CD8-positive, alpha-beta memory T cell (primary cell): ENCODE data around the gene MYH11. TPM values are rescaled to one million over a fixed set of nuclear protein-coding genes. Genes with fewer than 3 reads are reported as not detected.

Experiments
- CTCF ChIA-PET: fragments of 350-600 bp; sonication (Branson Sonifier 250); formaldehyde crosslinking; loops from one replicate; lab custom pipeline; 2021; ENCODE audit warnings: antibody characterized with exemption; lab: Charles Lee
- POLR2A ChIA-PET: fragments of 350-600 bp; sonication (Branson Sonifier 250); formaldehyde crosslinking; loops from one replicate; lab custom pipeline; 2021; ENCODE audit warnings: antibody characterized with exemption; lab: Charles Lee
- DNase-seq, 5 donors: peaks; one replicate each; pipeline versions ENCODE4 v3.0.0 to v3.0.0-alpha.2; 2020 to 2022; ENCODE audit warnings: mixed read lengths in 1 of 5
- H3K27ac ChIP-seq: one replicate; pipeline ENCODE4 v1.7.0; 2013; ENCODE audit warnings: low read depth, mild to moderate bottlenecking, low read length, moderate library complexity
- H3K27me3 ChIP-seq: 2 replicates; pipeline ENCODE4 v1.7.0; 2013; ENCODE audit warnings: low read length, mild to moderate bottlenecking; ENCODE audit not compliant: insufficient read depth, poor library complexity, severe bottlenecking
- H3K36me3 ChIP-seq: 2 replicates; pipeline ENCODE4 v1.7.0; 2013; ENCODE audit warnings: mild to moderate bottlenecking, low read length, moderate library complexity; ENCODE audit not compliant: insufficient read depth
- H3K4me1 ChIP-seq: 2 replicates; pipeline ENCODE4 v1.7.0; 2013; ENCODE audit warnings: mild to moderate bottlenecking, low read length, moderate library complexity; ENCODE audit not compliant: insufficient read depth
- H3K4me3 ChIP-seq: 2 replicates; pipeline ENCODE4 v1.7.0; 2013; ENCODE audit warnings: mild to moderate bottlenecking, low read length
- H3K9me3 ChIP-seq: 2 replicates; pipeline ENCODE4 v1.7.0; 2013; ENCODE audit warnings: mild to moderate bottlenecking, low read length
- H3K27ac Mint-ChIP-seq, 8 donors: one replicate each; pipeline ENCODE4 v1.8.0; 2020 to 2021; ENCODE audit warnings: mixed read lengths in 8 of 8, mild to moderate bottlenecking in 6 of 8, inconsistent platforms in 3 of 8, moderate library complexity in 3 of 8
- H3K27me3 Mint-ChIP-seq, 2 donors: one replicate each; pipeline ENCODE4 v1.8.0; 2020 to 2021; ENCODE audit warnings: mixed read lengths in 2 of 2, mild to moderate bottlenecking in 1 of 2, moderate library complexity in 1 of 2
- H3K36me3 Mint-ChIP-seq, 3 donors: one replicate each; pipeline ENCODE4 v1.8.0; 2020 to 2021; ENCODE audit warnings: mixed read lengths in 3 of 3, inconsistent platforms in 1 of 3, mild to moderate bottlenecking in 1 of 3
- H3K4me1 Mint-ChIP-seq, 3 donors: one replicate each; pipeline ENCODE4 v1.8.0; 2020 to 2021; ENCODE audit warnings: mixed read lengths in 3 of 3, inconsistent platforms in 1 of 3, mild to moderate bottlenecking in 1 of 3
- H3K4me3 Mint-ChIP-seq, 7 donors: one replicate each; pipeline ENCODE4 v1.8.0; 2020 to 2021; ENCODE audit warnings: mixed read lengths in 7 of 7, mild to moderate bottlenecking in 6 of 7, moderate library complexity in 4 of 7, inconsistent platforms in 2 of 7
- H3K9me3 Mint-ChIP-seq, 5 donors: one replicate each; pipeline ENCODE4 v1.8.0; 2020 to 2022; ENCODE audit warnings: mixed read lengths in 5 of 5, mild to moderate bottlenecking in 3 of 5, moderate library complexity in 2 of 5, inconsistent platforms in 1 of 5
- polyA plus RNA-seq: library from polyadenylated mRNA; unstranded; fragments of 300-500 nt; fragmentation: Illumina TruSeq; gene quantifications from one replicate; pipeline ENCODE4 v1.2.3, GENCODE V29; 2021
- total RNA-seq, 2 experiments: library from RNA; stranded (reverse); gene quantifications; one replicate each; pipeline ENCODE4 v1.2.3, GENCODE V29; 2021

Gene MYH11
- total and polyA plus RNA-seq, 3 experiments from 2014 or later, result 1.1 TPM; not detected in 2

- ChIA-PET POLR2A (no interaction called here), CTCF (no interaction called here)
- no peaks in the 10 kb centered on the region for H3K27me3 ChIP-seq
- no peak for DNase-seq
- no peaks in the 10 kb centered on the region for H3K4me1 ChIP-seq
- H3K4me1 Mint-ChIP-seq, result no peaks in the 10 kb centered on the region
- no peak overlapping the region for H3K4me3 ChIP-seq
- no peaks in the 10 kb centered on the region for H3K9me3 ChIP-seq
- H3K9me3 Mint-ChIP-seq, result no peaks in the 10 kb centered on the region
- H3K27ac ChIP-seq, result no peak overlapping the region
- no peak overlapping the region for H3K4me3 Mint-ChIP-seq
- no peak overlapping the region for H3K27ac Mint-ChIP-seq
- H3K27me3 Mint-ChIP-seq, result peaks cover 6 to 24% of the 10 kb centered on the region in 2 donors
- no peaks in the 10 kb centered on the region for H3K36me3 ChIP-seq
- no peaks in the 10 kb centered on the region for H3K36me3 Mint-ChIP-seq
Observed at GRCh38 chr16:15775663-15776304, 81.0 kb downstream of the MYH11 start.

- no peaks in the 10 kb centered on the region for H3K4me1 Mint-ChIP-seq
- no peak overlapping the region for H3K27ac Mint-ChIP-seq
- no peak overlapping the region for H3K27ac ChIP-seq
- no peak overlapping the region for H3K4me3 Mint-ChIP-seq
- POLR2A ChIA-PET, result no interaction called here
- CTCF ChIA-PET, result no interaction called here
- no peak overlapping the region for H3K4me3 ChIP-seq
- DNase-seq, result no peak
- no peaks in the 10 kb centered on the region for H3K36me3 Mint-ChIP-seq
- H3K9me3 ChIP-seq, result no peaks in the 10 kb centered on the region
- H3K9me3 Mint-ChIP-seq, result no peaks in the 10 kb centered on the region
- no peaks in the 10 kb centered on the region for H3K27me3 ChIP-seq
- no peaks in the 10 kb centered on the region for H3K4me1 ChIP-seq
- no peaks in the 10 kb centered on the region for H3K36me3 ChIP-seq
- H3K27me3 Mint-ChIP-seq, result peaks cover 6 to 24% of the 10 kb centered on the region in 2 donors
Observed at GRCh38 chr16:15775209-15775608, 81.6 kb downstream of the MYH11 start.

DNA sequence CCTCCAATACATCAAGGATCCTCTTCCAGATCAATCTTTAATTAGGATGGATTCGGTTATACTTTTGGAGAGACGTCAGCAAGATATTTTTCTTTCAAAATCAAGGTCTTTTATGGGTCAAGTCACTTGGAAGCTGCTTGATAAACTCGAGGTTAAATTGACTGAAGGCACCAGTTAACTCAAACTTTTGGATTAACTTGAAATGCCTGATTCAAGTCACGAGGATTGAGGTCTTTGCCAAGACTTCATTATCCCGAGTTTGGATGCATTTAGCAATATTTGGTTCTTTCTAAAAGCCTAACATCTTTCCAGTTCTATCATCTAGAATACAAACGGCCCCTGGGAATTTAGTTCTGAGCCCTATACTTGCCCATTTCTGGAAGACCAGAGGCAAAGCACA is 82.9 kb downstream of the MYH11 start:
- Histone ChIP-seq H3K4me1 (no peaks in the 10 kb centered on the region), H3K27me3 (no peaks in the 10 kb centered on the region), H3K9me3 (no peaks in the 10 kb centered on the region), H3K4me3 (no peak overlapping the region), H3K27ac (no peak overlapping the region), H3K36me3 (no peaks in the 10 kb centered on the region)
- Mint-ChIP-seq H3K9me3 (no peaks in the 10 kb centered on the region), H3K27ac (no peak overlapping the region), H3K4me3 (no peak overlapping the region), H3K4me1 (no peaks in the 10 kb centered on the region), H3K27me3 (peaks cover 9 to 24% of the 10 kb centered on the region in 2 donors), H3K36me3 (no peaks in the 10 kb centered on the region)
- ChIA-PET CTCF (no interaction called here), POLR2A (no interaction called here)
- DNase-seq, result no peak

- Histone ChIP-seq H3K27me3 (no peaks in the 10 kb centered on the region), H3K4me1 (no peaks in the 10 kb centered on the region), H3K9me3 (no peaks in the 10 kb centered on the region), H3K27ac (no peak overlapping the region), H3K36me3 (no peaks in the 10 kb centered on the region), H3K4me3 (no peak overlapping the region)
- no peak for DNase-seq
- Mint-ChIP-seq H3K36me3 (no peaks in the 10 kb centered on the region), H3K9me3 (no peaks in the 10 kb centered on the region), H3K4me1 (no peaks in the 10 kb centered on the region), H3K27ac (no peak overlapping the region), H3K4me3 (no peak overlapping the region), H3K27me3 (peaks cover 9 to 18% of the 10 kb centered on the region in 2 donors)
- ChIA-PET POLR2A (no interaction called here), CTCF (interaction anchor here (1.5 kb wide), 1 partner anchor 10 kb away, joined by 3 read pairs; no protein-coding TSS in a partner anchor)
Observed at GRCh38 chr16:15772579-15773293, 84.1 kb downstream of the MYH11 start.

- CTCF ChIA-PET, result no interaction called here
- no peak overlapping the region for H3K4me3 Mint-ChIP-seq
Observed at GRCh38 chr16:15771694-15772093, 85.1 kb downstream of the MYH11 start.

DNA sequence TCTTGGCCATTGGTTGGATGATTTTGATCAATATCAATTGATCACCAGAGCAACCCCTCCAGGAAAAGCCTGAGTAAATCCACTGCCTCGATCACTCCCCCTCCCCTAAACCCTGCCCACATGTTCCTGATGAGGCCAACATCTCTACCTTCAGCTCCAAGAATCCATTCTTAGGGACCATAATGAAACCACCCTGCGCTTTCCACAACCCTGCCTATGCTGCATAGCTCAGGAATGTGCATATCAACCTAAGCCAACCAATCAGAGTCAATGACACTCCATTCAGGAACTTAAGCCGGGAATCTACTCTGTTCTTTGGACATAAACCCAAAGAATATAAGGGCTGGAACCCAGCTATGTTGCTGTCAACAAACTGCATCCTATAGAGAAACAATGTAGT is 86.3 kb downstream of the MYH11 start:
- Histone ChIP-seq H3K9me3 (no peaks in the 10 kb centered on the region), H3K36me3 (no peaks in the 10 kb centered on the region), H3K27ac (no peak overlapping the region), H3K4me3 (no peak overlapping the region), H3K27me3 (no peaks in the 10 kb centered on the region), H3K4me1 (no peaks in the 10 kb centered on the region)
- peaks cover 8 to 13% of the 10 kb centered on the region in 2 donors for H3K27me3 Mint-ChIP-seq
- H3K9me3 Mint-ChIP-seq, result no peaks in the 10 kb centered on the region
- DNase-seq, result no peak
- POLR2A ChIA-PET, result no interaction called here
- no peak overlapping the region for H3K27ac Mint-ChIP-seq
- H3K4me1 Mint-ChIP-seq, result no peaks in the 10 kb centered on the region
- CTCF ChIA-PET, result no interaction called here
- H3K36me3 Mint-ChIP-seq, result no peaks in the 10 kb centered on the region
- no peak overlapping the region for H3K4me3 Mint-ChIP-seq

More at GRCh38 chr16:15771694-15772093, 85.1 kb downstream of the MYH11 start:
- POLR2A ChIA-PET, result no interaction called here
- Mint-ChIP-seq H3K36me3 (no peaks in the 10 kb centered on the region), H3K27ac (no peak overlapping the region), H3K4me1 (no peaks in the 10 kb centered on the region), H3K27me3 (peaks cover 10 to 13% of the 10 kb centered on the region in 2 donors), H3K9me3 (no peaks in the 10 kb centered on the region)
- Histone ChIP-seq H3K36me3 (no peaks in the 10 kb centered on the region), H3K27ac (no peak overlapping the region), H3K4me3 (no peak overlapping the region), H3K27me3 (no peaks in the 10 kb centered on the region), H3K4me1 (no peaks in the 10 kb centered on the region), H3K9me3 (no peaks in the 10 kb centered on the region)
- no peak for DNase-seq

DNA sequence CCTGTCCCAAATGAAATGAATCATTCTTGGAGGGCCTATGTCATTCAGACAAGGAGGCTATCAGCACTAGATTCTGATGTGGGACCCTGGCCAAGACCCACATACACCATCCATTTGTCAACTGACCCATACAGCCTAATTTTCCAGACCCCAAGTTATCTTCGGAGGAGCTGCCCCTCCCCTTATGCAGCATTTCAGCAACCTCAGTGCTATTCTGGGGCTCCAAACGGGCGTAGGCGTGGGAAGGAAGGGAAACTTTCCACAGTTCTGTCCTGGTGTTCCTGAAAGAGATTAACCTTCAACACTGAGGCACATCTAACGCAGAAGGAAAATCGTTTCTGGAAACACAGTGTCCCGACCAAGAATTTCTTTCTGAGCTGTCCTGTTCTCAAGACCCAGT is 86.7 kb downstream of the MYH11 start:
- no peaks in the 10 kb centered on the region for H3K36me3 Mint-ChIP-seq
- no peak for DNase-seq
- no peaks in the 10 kb centered on the region for H3K36me3 ChIP-seq
- POLR2A ChIA-PET, result no interaction called here
- H3K4me1 Mint-ChIP-seq, result no peaks in the 10 kb centered on the region
- H3K9me3 ChIP-seq, result no peaks in the 10 kb centered on the region
- H3K9me3 Mint-ChIP-seq, result no peaks in the 10 kb centered on the region
- no peaks in the 10 kb centered on the region for H3K4me1 ChIP-seq
- peaks cover 7 to 15% of the 10 kb centered on the region in 2 donors for H3K27me3 Mint-ChIP-seq
- CTCF ChIA-PET, result no interaction called here
- no peak overlapping the region for H3K27ac Mint-ChIP-seq
- H3K27ac ChIP-seq, result no peak overlapping the region
- H3K4me3 ChIP-seq, result no peak overlapping the region
- no peak overlapping the region for H3K4me3 Mint-ChIP-seq
- no peaks in the 10 kb centered on the region for H3K27me3 ChIP-seq

DNA sequence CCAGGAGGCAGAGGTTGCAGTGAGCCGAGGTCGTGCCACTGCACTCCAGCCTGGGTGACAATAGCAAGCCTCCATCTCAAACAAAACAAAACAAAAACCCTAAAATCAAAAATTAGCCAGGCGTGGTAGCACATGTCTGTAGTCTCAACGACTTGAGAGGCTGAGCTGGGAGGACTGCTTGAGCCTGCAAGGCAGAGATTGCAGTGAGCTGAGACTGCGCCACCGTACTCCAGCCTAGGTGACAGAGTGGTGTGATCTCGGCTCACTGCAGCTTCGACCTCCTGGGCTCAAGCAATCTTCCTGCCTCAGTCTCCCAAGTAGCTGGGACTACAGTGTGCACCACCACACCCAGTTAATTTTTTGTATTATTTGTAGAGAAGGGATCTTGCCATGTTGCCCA is 87.6 kb downstream of the MYH11 start:
- Mint-ChIP-seq H3K4me1 (no peaks in the 10 kb centered on the region), H3K36me3 (no peaks in the 10 kb centered on the region), H3K27ac (no peak overlapping the region), H3K27me3 (peaks cover 14 to 15% of the 10 kb centered on the region in 2 donors), H3K9me3 (no peaks in the 10 kb centered on the region), H3K4me3 (no peak overlapping the region)
- Histone ChIP-seq H3K36me3 (no peaks in the 10 kb centered on the region), H3K27me3 (no peaks in the 10 kb centered on the region), H3K4me3 (no peak overlapping the region), H3K27ac (no peak overlapping the region), H3K9me3 (no peaks in the 10 kb centered on the region), H3K4me1 (no peaks in the 10 kb centered on the region)
- ChIA-PET POLR2A (no interaction called here), CTCF (interaction anchor here (0.6 kb wide), 1 partner anchor 339 kb away, joined by 5 read pairs; no protein-coding TSS in a partner anchor)
- no peak for DNase-seq
